CD8-positive, alpha-beta memory T cell (primary cell): ENCODE data around the gene OR52D1. TPM values are rescaled to one million over a fixed set of nuclear protein-coding genes. Genes with fewer than 3 reads are reported as not detected.

Experiments
- CTCF ChIA-PET: fragments of 350-600 bp; sonication (Branson Sonifier 250); formaldehyde crosslinking; loops from one replicate; lab custom pipeline; 2021; ENCODE audit warnings: antibody characterized with exemption; lab: Charles Lee
- POLR2A ChIA-PET: fragments of 350-600 bp; sonication (Branson Sonifier 250); formaldehyde crosslinking; loops from one replicate; lab custom pipeline; 2021; ENCODE audit warnings: antibody characterized with exemption; lab: Charles Lee
- DNase-seq, 5 donors: peaks; one replicate each; pipeline versions ENCODE4 v3.0.0 to v3.0.0-alpha.2; 2020 to 2022; ENCODE audit warnings: mixed read lengths in 1 of 5
- H3K27ac ChIP-seq: one replicate; pipeline ENCODE4 v1.7.0; 2013; ENCODE audit warnings: low read depth, mild to moderate bottlenecking, low read length, moderate library complexity
- H3K27me3 ChIP-seq: 2 replicates; pipeline ENCODE4 v1.7.0; 2013; ENCODE audit warnings: low read length, mild to moderate bottlenecking; ENCODE audit not compliant: insufficient read depth, poor library complexity, severe bottlenecking
- H3K36me3 ChIP-seq: 2 replicates; pipeline ENCODE4 v1.7.0; 2013; ENCODE audit warnings: mild to moderate bottlenecking, low read length, moderate library complexity; ENCODE audit not compliant: insufficient read depth
- H3K4me1 ChIP-seq: 2 replicates; pipeline ENCODE4 v1.7.0; 2013; ENCODE audit warnings: mild to moderate bottlenecking, low read length, moderate library complexity; ENCODE audit not compliant: insufficient read depth
- H3K4me3 ChIP-seq: 2 replicates; pipeline ENCODE4 v1.7.0; 2013; ENCODE audit warnings: mild to moderate bottlenecking, low read length
- H3K9me3 ChIP-seq: 2 replicates; pipeline ENCODE4 v1.7.0; 2013; ENCODE audit warnings: mild to moderate bottlenecking, low read length
- H3K27ac Mint-ChIP-seq, 8 donors: one replicate each; pipeline ENCODE4 v1.8.0; 2020 to 2021; ENCODE audit warnings: mixed read lengths in 8 of 8, mild to moderate bottlenecking in 6 of 8, inconsistent platforms in 3 of 8, moderate library complexity in 3 of 8
- H3K27me3 Mint-ChIP-seq, 2 donors: one replicate each; pipeline ENCODE4 v1.8.0; 2020 to 2021; ENCODE audit warnings: mixed read lengths in 2 of 2, mild to moderate bottlenecking in 1 of 2, moderate library complexity in 1 of 2
- H3K36me3 Mint-ChIP-seq, 3 donors: one replicate each; pipeline ENCODE4 v1.8.0; 2020 to 2021; ENCODE audit warnings: mixed read lengths in 3 of 3, inconsistent platforms in 1 of 3, mild to moderate bottlenecking in 1 of 3
- H3K4me1 Mint-ChIP-seq, 3 donors: one replicate each; pipeline ENCODE4 v1.8.0; 2020 to 2021; ENCODE audit warnings: mixed read lengths in 3 of 3, inconsistent platforms in 1 of 3, mild to moderate bottlenecking in 1 of 3
- H3K4me3 Mint-ChIP-seq, 7 donors: one replicate each; pipeline ENCODE4 v1.8.0; 2020 to 2021; ENCODE audit warnings: mixed read lengths in 7 of 7, mild to moderate bottlenecking in 6 of 7, moderate library complexity in 4 of 7, inconsistent platforms in 2 of 7
- H3K9me3 Mint-ChIP-seq, 5 donors: one replicate each; pipeline ENCODE4 v1.8.0; 2020 to 2022; ENCODE audit warnings: mixed read lengths in 5 of 5, mild to moderate bottlenecking in 3 of 5, moderate library complexity in 2 of 5, inconsistent platforms in 1 of 5
- polyA plus RNA-seq: library from polyadenylated mRNA; unstranded; fragments of 300-500 nt; fragmentation: Illumina TruSeq; gene quantifications from one replicate; pipeline ENCODE4 v1.2.3, GENCODE V29; 2021
- total RNA-seq, 2 experiments: library from RNA; stranded (reverse); gene quantifications; one replicate each; pipeline ENCODE4 v1.2.3, GENCODE V29; 2021

The OR52D1 gene
- total RNA-seq: not detected
- polyA plus RNA-seq: not detected

- Mint-ChIP-seq H3K4me1 (no peaks in the 10 kb centered on the region), H3K27me3 (peaks cover 3% of the 10 kb centered on the region in 2 donors), H3K27ac (no peak within 1 kb of the TSS), H3K36me3 (no peaks in the 10 kb centered on the region), H3K9me3 (peaks cover 0 to 2% (median 0%) of the 10 kb centered on the region in 5 donors), H3K4me3 (no peak within 1 kb of the TSS)
- DNase-seq: no peak
- Histone ChIP-seq H3K9me3 (no peaks in the 10 kb centered on the region), H3K36me3 (no peaks in the 10 kb centered on the region), H3K27ac (no peak within 1 kb of the TSS), H3K27me3 (no peaks in the 10 kb centered on the region), H3K4me1 (no peaks in the 10 kb centered on the region), H3K4me3 (no peak within 1 kb of the TSS)
- POLR2A ChIA-PET: no interaction called here
- CTCF ChIA-PET: no interaction called here
These were observed at the start of gene OR52D1 for GRCh38 chr11:5488385-5488784. OR52D1 (plus strand) TSS chr11:5488685; CDS start chr11:5488707, 22 bp downstream.

- Mint-ChIP-seq H3K9me3 (no peaks in the 10 kb centered on the region), H3K27me3 (peaks cover 4 to 6% of the 10 kb centered on the region in 2 donors), H3K4me3 (no peak within 1 kb of the TSS), H3K36me3 (no peaks in the 10 kb centered on the region), H3K4me1 (no peaks in the 10 kb centered on the region), H3K27ac (no peak within 1 kb of the TSS)
- Histone ChIP-seq H3K4me3 (no peak within 1 kb of the TSS), H3K36me3 (no peaks in the 10 kb centered on the region), H3K9me3 (no peaks in the 10 kb centered on the region), H3K27ac (no peak within 1 kb of the TSS), H3K4me1 (no peaks in the 10 kb centered on the region), H3K27me3 (no peaks in the 10 kb centered on the region)
- DNase-seq: no peak
- POLR2A ChIA-PET: no interaction called here
- CTCF ChIA-PET: no interaction called here
These were observed 47.1 kb upstream of the OR52D1 start, which contains the start of gene OR51I1 for GRCh38 chr11:5441414-5441813. OR51I1 (minus strand) TSS chr11:5441514; CDS start chr11:5441514, 0 bp downstream.

- H3K36me3 Mint-ChIP-seq: no peaks in the 10 kb centered on the region
- POLR2A ChIA-PET: no interaction called here
- DNase-seq: no peak
- no peak overlapping the region for H3K27ac ChIP-seq
- H3K9me3 Mint-ChIP-seq: no peaks in the 10 kb centered on the region
- H3K27me3 Mint-ChIP-seq: peaks cover 4 to 10% of the 10 kb centered on the region in 2 donors
- H3K27me3 ChIP-seq: no peaks in the 10 kb centered on the region
- no peak overlapping the region for H3K4me3 ChIP-seq
- no peak overlapping the region for H3K27ac Mint-ChIP-seq
- no peaks in the 10 kb centered on the region for H3K4me1 Mint-ChIP-seq
- H3K4me1 ChIP-seq: no peaks in the 10 kb centered on the region
- no peaks in the 10 kb centered on the region for H3K9me3 ChIP-seq
- no peaks in the 10 kb centered on the region for H3K36me3 ChIP-seq
- no peak overlapping the region for H3K4me3 Mint-ChIP-seq
- CTCF ChIA-PET: no interaction called here
These were observed 44.6 kb upstream of the OR52D1 start for GRCh38 chr11:5443835-5444393.

- CTCF ChIA-PET: no interaction called here
- peaks cover 0 to 3% (median 0%) of the 10 kb centered on the region in 5 donors for H3K9me3 Mint-ChIP-seq
These were observed 39.5 kb upstream of the OR52D1 start, which contains the start of gene OR51I2 for GRCh38 chr11:5449023-5449422. OR51I2 (plus strand) TSS chr11:5449323; CDS start chr11:5453489, 4,166 bp downstream.

GRCh38 chr11:5449432-5449831 is 39.1 kb upstream of the OR52D1 start:
- no peaks in the 10 kb centered on the region for H3K27me3 ChIP-seq
- Mint-ChIP-seq H3K4me3 (no peak overlapping the region), H3K4me1 (no peaks in the 10 kb centered on the region), H3K36me3 (no peaks in the 10 kb centered on the region), H3K27me3 (peaks cover 3 to 4% of the 10 kb centered on the region in 2 donors), H3K9me3 (peaks cover 0 to 3% (median 0%) of the 10 kb centered on the region in 5 donors), H3K27ac (no peak overlapping the region)
- no peak overlapping the region for H3K4me3 ChIP-seq
- H3K36me3 ChIP-seq: no peaks in the 10 kb centered on the region
- CTCF ChIA-PET: no interaction called here
- DNase-seq: no peak
- no peaks in the 10 kb centered on the region for H3K4me1 ChIP-seq
- H3K9me3 ChIP-seq: no peaks in the 10 kb centered on the region
- POLR2A ChIA-PET: no interaction called here
- H3K27ac ChIP-seq: no peak overlapping the region

More at GRCh38 chr11:5449023-5449422, 39.5 kb upstream of the OR52D1 start, which contains the start of gene OR51I2:
- no peaks in the 10 kb centered on the region for H3K9me3 ChIP-seq
- H3K4me3 ChIP-seq: no peak within 1 kb of the TSS
- H3K27me3 ChIP-seq: no peaks in the 10 kb centered on the region
- Mint-ChIP-seq H3K27ac (no peak within 1 kb of the TSS), H3K4me1 (no peaks in the 10 kb centered on the region), H3K36me3 (no peaks in the 10 kb centered on the region), H3K27me3 (peaks cover 2 to 6% of the 10 kb centered on the region in 2 donors), H3K4me3 (no peak within 1 kb of the TSS)
- H3K27ac ChIP-seq: no peak within 1 kb of the TSS
- POLR2A ChIA-PET: no interaction called here
- no peaks in the 10 kb centered on the region for H3K4me1 ChIP-seq
- H3K36me3 ChIP-seq: no peaks in the 10 kb centered on the region
- no peak for DNase-seq

- CTCF ChIA-PET: no interaction called here
- no peaks in the 10 kb centered on the region for H3K27me3 ChIP-seq
These were observed 27.4 kb upstream of the OR52D1 start for GRCh38 chr11:5460983-5461621.

DNA sequence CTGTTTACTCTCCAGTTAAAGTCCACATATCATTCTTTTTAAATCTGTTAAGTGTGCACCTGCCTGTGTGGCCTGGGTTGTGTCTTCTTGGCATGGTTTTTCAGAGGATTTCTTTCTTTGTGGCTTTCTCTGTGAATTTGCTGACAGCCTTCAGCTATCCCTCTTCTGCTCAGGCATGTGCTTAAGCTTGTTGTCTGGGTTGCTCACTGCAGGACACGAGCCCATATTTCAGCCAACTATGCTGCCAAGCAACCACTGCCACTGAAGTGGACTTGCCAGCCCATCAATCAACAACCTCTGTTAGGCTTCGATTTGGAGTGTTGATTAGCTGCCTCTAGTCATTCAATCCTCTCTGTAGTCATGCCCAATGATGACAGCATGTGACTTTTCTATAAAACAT is 21.0 kb upstream of the OR52D1 start:
- Mint-ChIP-seq H3K27ac (no peak overlapping the region), H3K4me1 (no peaks in the 10 kb centered on the region), H3K4me3 (peak overlapping the region in 1 of 7 donors; percentile 49), H3K9me3 (no peaks in the 10 kb centered on the region), H3K36me3 (no peaks in the 10 kb centered on the region), H3K27me3 (peaks cover 3 to 20% of the 10 kb centered on the region in 2 donors)
- no peaks in the 10 kb centered on the region for H3K4me1 ChIP-seq
- H3K36me3 ChIP-seq: no peaks in the 10 kb centered on the region
- H3K27me3 ChIP-seq: no peaks in the 10 kb centered on the region
- H3K27ac ChIP-seq: no peak overlapping the region
- no peak for DNase-seq
- CTCF ChIA-PET: no interaction called here
- no peak overlapping the region for H3K4me3 ChIP-seq
- no peaks in the 10 kb centered on the region for H3K9me3 ChIP-seq
- POLR2A ChIA-PET: no interaction called here

More at GRCh38 chr11:5460983-5461621, 27.4 kb upstream of the OR52D1 start:
- Histone ChIP-seq H3K27ac (no peak overlapping the region), H3K9me3 (no peaks in the 10 kb centered on the region), H3K4me1 (no peaks in the 10 kb centered on the region), H3K36me3 (no peaks in the 10 kb centered on the region), H3K4me3 (no peak overlapping the region)
- POLR2A ChIA-PET: no interaction called here
- H3K27ac Mint-ChIP-seq: no peak overlapping the region
- H3K4me1 Mint-ChIP-seq: no peaks in the 10 kb centered on the region
- no peak overlapping the region for H3K4me3 Mint-ChIP-seq
- H3K36me3 Mint-ChIP-seq: no peaks in the 10 kb centered on the region
- peaks cover 6 to 21% of the 10 kb centered on the region in 2 donors for H3K27me3 Mint-ChIP-seq
- no peak for DNase-seq
- peaks cover 0 to 3% (median 0%) of the 10 kb centered on the region in 5 donors for H3K9me3 Mint-ChIP-seq

- POLR2A ChIA-PET: no interaction called here
These were observed 14.6 kb upstream of the OR52D1 start for GRCh38 chr11:5473921-5474320.

More at GRCh38 chr11:5473921-5474320, 14.6 kb upstream of the OR52D1 start:
- no peak for DNase-seq
- Mint-ChIP-seq H3K27ac (no peak overlapping the region), H3K4me3 (no peak overlapping the region), H3K27me3 (peaks cover 4 to 46% of the 10 kb centered on the region in 2 donors), H3K36me3 (no peaks in the 10 kb centered on the region), H3K4me1 (no peaks in the 10 kb centered on the region), H3K9me3 (no peaks in the 10 kb centered on the region)
- Histone ChIP-seq H3K36me3 (no peaks in the 10 kb centered on the region), H3K27me3 (no peaks in the 10 kb centered on the region), H3K4me1 (no peaks in the 10 kb centered on the region), H3K4me3 (no peak overlapping the region), H3K9me3 (no peaks in the 10 kb centered on the region), H3K27ac (no peak overlapping the region)
- CTCF ChIA-PET: no interaction called here
